Heart right ventricle (tissue), 16 donors: ENCODE results near the gene HOXA2. TPM values are rescaled to one million over a fixed set of nuclear protein-coding genes. Genes with fewer than 3 reads are reported as not detected.
A peak's percentile ranks its signal among the peaks of the same experiment; 100 is the strongest.

ENCODE experiments used
- ATAC-seq, 8 donors: fragments of 200-7000 bp; cut with Tn5 transposase; one replicate each; pipeline ENCODE4 v1.9.1; 2020; ENCODE audit warnings: mild to moderate bottlenecking in 8 of 8, moderate library complexity in 8 of 8, moderate number of reproducible peaks in 1 of 8
- DNase-seq, 2 donors: peaks; one replicate each; pipeline ENCODE4 v3.0.0-alpha.2; 2020
- H3K27ac ChIP-seq, 10 donors: fragments of 200-600 bp; sonication (generic) in 2 of 10; one replicate each; pipeline versions ENCODE4 v1.5.0 to v1.8.0; 2020 to 2022; ENCODE audit warnings: mild to moderate bottlenecking in 3 of 10
- H3K27me3 ChIP-seq, 7 donors: fragments of 200-600 bp; one replicate each; pipeline ENCODE4 v1.8.0; 2021 to 2022; ENCODE audit warnings: mild to moderate bottlenecking in 2 of 7
- H3K36me3 ChIP-seq, 9 donors: fragments of 200-600 bp; sonication (generic) in 1 of 9; one replicate each; pipeline versions ENCODE4 v1.5.0 to v1.8.0; 2020 to 2022; ENCODE audit warnings: mild to moderate bottlenecking in 2 of 9
- H3K4me1 ChIP-seq, 9 donors: fragments of 200-600 bp; sonication (generic) in 1 of 9; one replicate each; pipeline versions ENCODE4 v1.5.0 to v1.8.0; 2020 to 2022; ENCODE audit warnings: mild to moderate bottlenecking in 4 of 9
- H3K4me3 ChIP-seq, 10 donors: fragments of 200-600 bp; sonication (generic) in 2 of 10; one replicate each; pipeline versions ENCODE4 v1.5.0 to v1.8.0; 2020 to 2022; ENCODE audit warnings: mild to moderate bottlenecking in 7 of 10, moderate library complexity in 2 of 10
- H3K9me3 ChIP-seq, 11 donors: fragments of 200-600 bp in 10 of 11; sonication (generic) in 2 of 11; one replicate each; pipeline versions ENCODE4 v1.5.0 to v1.8.0; 2013 to 2022; ENCODE audit warnings: mild to moderate bottlenecking in 2 of 11, control low read depth in 1 of 11, moderate library complexity in 1 of 11
- CTCF ChIP-seq, 9 donors: fragments of 200-600 bp; sonication (generic) in 2 of 9; IDR thresholded peaks; one replicate each; pipeline versions ENCODE4 v1.5.0 to v1.8.0; 2021 to 2022; ENCODE audit warnings: antibody characterized with exemption in 9 of 9, mild to moderate bottlenecking in 5 of 9, moderate library complexity in 1 of 9
- WGBS, 2 donors: extraction: QIAGEN DNeasy Blood & Tissue Kit; methylation state at CpG; one replicate each; pipeline ENCODE4 v1.1.7; 2013; ENCODE audit warnings: inconsistent platforms in 1 of 2; 5-methylcytosine and 5-hydroxymethylcytosine counted together
- intact Hi-C, 10 donors: fragments of 100-400 bp; cut with DNase I; formaldehyde crosslinking; loops; one replicate each; pipeline versions ENCODE4 v1.11.1 to v1.14.2; 2022
- polyA plus RNA-seq, 2 donors: library from polyadenylated mRNA; stranded (reverse); fragments of 200-250 nt; gene quantifications; one replicate each; pipeline ENCODE4 v1.2.3, GENCODE V29; 2013
- total RNA-seq, 10 donors: library from RNA; stranded (reverse); fragmentation: NEBNext Ultra II Directional in 3 of 10; extraction: Animal tissue kit (Norgen Biotek cat#: 25700) in 3 of 10; gene quantifications; one replicate each; pipeline versions ENCODE4 v1.2.1 to v1.2.4, GENCODE V29; 2021 to 2023
- donor health status: Arrhythmogenic right ventricular cardiomyopathy.
- donor health status: ischemic (EF 13 %, LVEDD 7.1; RV severe dilation, severe dysfunction).
- donor health status: healthy with polysubstance abuse.
- donor health status: DM: no; HTN: yes; CAD: no.
- donor health status: DM: no; HTN: no; CAD: no.
- donor health status: ischemic (EF 25% LVEDD 6.9; RV normal size, moderate dysfunction).
- donor health status: ischemic (EF 25% LVEDD 5.7; RV mildly dilated, moderate dysfunction).
- donor health status: healthy.
- donor health status: DM: yes; HTN: yes; CAD: no.
- donor health status: Ischemic cardiomyopathy.
- donor health status: ischemic (EF 35%, LVEDD 5.7; RV mildly dilated, moderate dysfunction).
- donor health status: nonischemic (EF 11% LVEDD 7.7; RV severe dilation, severe dysfunction).
- donor health status: DM: yes; HTN: yes; CAD: no.
- donor health status: PGD.
- donor health status: ischemic (EF 29% LVEDD 5.4; RV normal size, mild dysfunction).
- donor health status: nonischemic (EF 23%, LVEDD 6.1; RV moderate dilation, normal function).

HOXA2 gene
- total and polyA plus RNA-seq, 12 donors = 0.10 to 0.23 (median 0.19) TPM; not detected in 8

- no peak for TF ChIP-seq CTCF (IDR thresholded peaks at IDR 0.05)
- Histone ChIP-seq H3K4me1 (peaks cover 0 to 39% (median 5%) of the 10 kb centered on the region in 9 donors), H3K27me3 (peaks cover 29 to 100% (median 100%) of the 10 kb centered on the region in 7 donors), H3K27ac (peak overlapping the region in 6 of 10 donors; percentile 19 to 86 (median 54)), H3K36me3 (no peaks in the 10 kb centered on the region), H3K4me3 (peak overlapping the region in 2 of 10 donors; percentile 21 to 45), H3K9me3 (no peaks in the 10 kb centered on the region)
- intact Hi-C loops = no loop called here
- ATAC-seq = peak in 5 of 8 donors; percentile 22 to 73 (median 57)
- no peak for DNase-seq
- WGBS, 2 donors = 11 to 12% methylated on average over 41 of the region's 41 CpGs
Measured at GRCh38 chr7:27108390-27109127, 6.1 kb upstream of the HOXA2 start.

GRCh38 chr7:27107391-27108381 is 5.2 kb upstream of the HOXA2 start:
- Histone ChIP-seq H3K4me1 (peaks cover 0 to 41% (median 5%) of the 10 kb centered on the region in 9 donors), H3K36me3 (no peaks in the 10 kb centered on the region), H3K27me3 (peaks cover 26 to 100% (median 100%) of the 10 kb centered on the region in 7 donors), H3K9me3 (no peaks in the 10 kb centered on the region), H3K27ac (peak overlapping the region in 6 of 10 donors; percentile 19 to 86 (median 52)), H3K4me3 (peak overlapping the region in 6 of 10 donors; percentile 8 to 45 (median 22))
- ATAC-seq = no peak
- intact Hi-C loops = no loop called here
- 10 to 16% methylated on average over 47 of the region's 47 CpGs for WGBS, 2 donors
- no peak for DNase-seq
- TF ChIP-seq CTCF (IDR thresholded peaks at IDR 0.05) = no peak

GRCh38 chr7:27106901-27107240 is 4.4 kb upstream of the HOXA2 start:
- peaks cover 0 to 47% (median 6%) of the 10 kb centered on the region in 9 donors for H3K4me1 ChIP-seq
- intact Hi-C loops = no loop called here
- H3K27ac ChIP-seq = peak overlapping the region in 7 of 10 donors; percentile 19 to 86 (median 58)
- no peak for TF ChIP-seq CTCF (IDR thresholded peaks at IDR 0.05)
- peaks cover 33 to 100% (median 100%) of the 10 kb centered on the region in 7 donors for H3K27me3 ChIP-seq
- no peak for DNase-seq
- whole genome bisulfite sequencing, 2 donors = 17 to 23% methylated on average over 14 of the region's 14 CpGs
- H3K4me3 ChIP-seq = peak overlapping the region in 7 of 10 donors; percentile 10 to 45 (median 25)
- no peak for ATAC-seq
- no peaks in the 10 kb centered on the region for H3K9me3 ChIP-seq
- H3K36me3 ChIP-seq = no peaks in the 10 kb centered on the region
